ENCODE results near the gene ZC3H12A. TPM values are rescaled to one million over a fixed set of nuclear protein-coding genes. Genes with fewer than 3 reads are reported as not detected.

The ZC3H12A gene
- total RNA-seq, 1 experiment from 2014 or later = 6.7 TPM

- no peaks in the 10 kb centered on the region for H3K27me3 ChIP-seq (ENCODE audit: insufficient read depth, low read length)
- no peak overlapping the region for H2BK5ac ChIP-seq (ENCODE audit: insufficient read length, low read length)
- Mint-ChIP-seq H3K9me3 (peaks cover 0 to 7% of the 10 kb centered on the region in 2 experiments; a peak in 2 of 5 replicates), H3K36me3 (ENCODE audit: insufficient read depth in 1 of 3, low read depth in 3 of 3) (no peaks in the 10 kb centered on the region), H3K4me1 (peaks cover 17 to 34% of the 10 kb centered on the region in 2 experiments), H3K27ac (no peak overlapping the region; a peak in 1 of 7 replicates), H3K27me3 (ENCODE audit: low read depth) (peaks cover 73% of the 10 kb centered on the region), H3K4me3 (no peak overlapping the region)
- no peak overlapping the region for H3K18ac ChIP-seq (ENCODE audit: insufficient read length, low read depth, low read length)
- H2AFZ ChIP-seq (ENCODE audit: low read length) = no peak overlapping the region
- H3K9ac ChIP-seq (ENCODE audit: extremely low read depth, insufficient read length, low read length) = no peak overlapping the region
- WGBS (ENCODE audit: extremely low coverage, insufficient read length, low lambda C conversion rate) = no CpG with 5 or more reads among the region's 6 CpGs
- no peaks in the 10 kb centered on the region for H3K23me2 ChIP-seq (ENCODE audit: insufficient read length, low read depth, low read length, poor library complexity, severe bottlenecking)
- H3K27ac ChIP-seq (ENCODE audit: insufficient read length, low read depth, low read length) = no peak overlapping the region
- TF ChIP-seq, protein P1, sequence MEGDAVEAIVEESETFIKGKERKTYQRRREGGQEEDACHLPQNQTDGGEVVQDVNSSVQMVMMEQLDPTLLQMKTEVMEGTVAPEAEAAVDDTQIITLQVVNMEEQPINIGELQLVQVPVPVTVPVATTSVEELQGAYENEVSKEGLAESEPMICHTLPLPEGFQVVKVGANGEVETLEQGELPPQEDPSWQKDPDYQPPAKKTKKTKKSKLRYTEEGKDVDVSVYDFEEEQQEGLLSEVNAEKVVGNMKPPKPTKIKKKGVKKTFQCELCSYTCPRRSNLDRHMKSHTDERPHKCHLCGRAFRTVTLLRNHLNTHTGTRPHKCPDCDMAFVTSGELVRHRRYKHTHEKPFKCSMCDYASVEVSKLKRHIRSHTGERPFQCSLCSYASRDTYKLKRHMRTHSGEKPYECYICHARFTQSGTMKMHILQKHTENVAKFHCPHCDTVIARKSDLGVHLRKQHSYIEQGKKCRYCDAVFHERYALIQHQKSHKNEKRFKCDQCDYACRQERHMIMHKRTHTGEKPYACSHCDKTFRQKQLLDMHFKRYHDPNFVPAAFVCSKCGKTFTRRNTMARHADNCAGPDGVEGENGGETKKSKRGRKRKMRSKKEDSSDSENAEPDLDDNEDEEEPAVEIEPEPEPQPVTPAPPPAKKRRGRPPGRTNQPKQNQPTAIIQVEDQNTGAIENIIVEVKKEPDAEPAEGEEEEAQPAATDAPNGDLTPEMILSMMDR (conservative IDR thresholded peaks at IDR 0.05) = no peak
- H2AK5ac ChIP-seq (ENCODE audit: insufficient read length, low read length) = no peak overlapping the region
- H3K79me2 ChIP-seq (ENCODE audit: insufficient read depth, low read length) = no peaks in the 10 kb centered on the region
- H2BK15ac ChIP-seq (ENCODE audit: low read depth, low read length) = no peak overlapping the region
- no peaks in the 10 kb centered on the region for H3K9me3 ChIP-seq (ENCODE audit: control insufficient read depth, low read depth, low read length)
- no peak for DNase-seq
- H4K91ac ChIP-seq (ENCODE audit: insufficient read length, low read depth, low read length) = no peak overlapping the region
- no peaks in the 10 kb centered on the region for H3K79me1 ChIP-seq (ENCODE audit: insufficient read depth, low read depth, low read length, poor library complexity, severe bottlenecking)
- no peaks in the 10 kb centered on the region for H4K20me1 ChIP-seq (ENCODE audit: control insufficient read depth, insufficient read depth, insufficient read length)
- no peaks in the 10 kb centered on the region for H3K4me1 ChIP-seq (ENCODE audit: insufficient read depth, low read length)
- no peak overlapping the region for H2BK20ac ChIP-seq (ENCODE audit: low read depth, low read length, poor library complexity, severe bottlenecking)
- H3K14ac ChIP-seq (ENCODE audit: insufficient read depth, low read length) = no peak overlapping the region; the same call in 1 of the 2 replicates
- H4K8ac ChIP-seq (replicated peaks; ENCODE audit: insufficient read length, low read depth, low read length) = no peak overlapping the region
- no peak overlapping the region for H4K5ac ChIP-seq (ENCODE audit: insufficient read length, low read depth, low read length)
- H3K23ac ChIP-seq (ENCODE audit: insufficient read length, low read depth, low read length) = no peak overlapping the region
- H3K56ac ChIP-seq (ENCODE audit: insufficient read length, low read depth, low read length) = no peak overlapping the region
- H3K4ac ChIP-seq (ENCODE audit: low read depth, low read length) = no peak overlapping the region
- no peak overlapping the region for H3T11ph ChIP-seq (ENCODE audit: low read length)
- H3K4me2 ChIP-seq (ENCODE audit: insufficient read depth, insufficient read length, low read length) = no peak overlapping the region
- H2BK120ac ChIP-seq (ENCODE audit: low read depth, low read length, poor library complexity, severe bottlenecking) = no peak overlapping the region
- H2BK12ac ChIP-seq (ENCODE audit: insufficient read length, low read depth, low read length) = no peak overlapping the region
Measured at GRCh38 chr1:37438037-37438868, 36.1 kb upstream of the ZC3H12A start.

All from H9 (cell line).